IPS-18a (cell line): ENCODE results near the gene CEP164.
"Not testable (repeated sequence)": the region's sequence is repeated elsewhere in the genome, so short reads cannot be mapped to it uniquely, and the experiment has no call there.

ENCODE experiments used
- H3K27ac ChIP-seq: one replicate; pipeline ENCODE4 v1.5.1; 2013; ENCODE audit warnings: low read length
- H3K27me3 ChIP-seq: one replicate; pipeline ENCODE4 v1.6.1; 2013; ENCODE audit warnings: mild to moderate bottlenecking, low read length; ENCODE audit not compliant: control insufficient read depth, insufficient read depth
- H3K36me3 ChIP-seq: one replicate; pipeline ENCODE4 v1.6.1; 2013; ENCODE audit warnings: low read depth, low read length; ENCODE audit not compliant: control insufficient read depth
- H3K4me1 ChIP-seq: one replicate; pipeline ENCODE4 v1.6.1; 2013; ENCODE audit warnings: low read depth, low read length; ENCODE audit not compliant: control insufficient read depth
- H3K4me3 ChIP-seq: one replicate; pipeline ENCODE4 v1.5.1; 2013; ENCODE audit warnings: low read length
- H3K9ac ChIP-seq: one replicate; pipeline ENCODE4 v1.6.1; 2013; ENCODE audit warnings: mild to moderate bottlenecking, low read length, moderate library complexity
- H3K9me3 ChIP-seq: one replicate; pipeline ENCODE4 v1.6.1; 2013; ENCODE audit warnings: low read depth, low read length; ENCODE audit not compliant: control insufficient read depth

CEP164 gene

DNA sequence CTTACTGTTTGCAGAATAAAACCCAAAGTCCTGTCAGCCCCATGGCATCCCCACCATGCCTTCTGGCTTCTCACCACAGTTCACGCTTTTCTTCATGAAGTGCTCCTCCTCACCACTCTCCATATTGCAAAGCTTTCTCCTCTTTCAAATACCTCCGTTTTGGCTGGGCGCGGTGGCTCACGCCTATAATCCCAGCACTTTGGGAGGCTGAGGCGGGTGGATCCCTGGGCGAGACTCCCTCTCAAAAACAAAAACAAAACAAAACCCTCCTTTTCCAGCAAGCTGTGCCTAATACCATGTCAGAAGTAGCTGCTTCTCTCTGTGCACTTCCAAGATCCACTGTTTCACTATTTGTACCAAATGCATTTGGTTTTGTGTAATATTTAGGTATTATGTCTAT lies 18.3 kb upstream of the CEP164 start:
- no peak overlapping the region for H3K4me3 ChIP-seq
- H3K4me1 ChIP-seq, result no peaks in the 10 kb centered on the region
- H3K36me3 ChIP-seq, result no peaks in the 10 kb centered on the region
- no peaks in the 10 kb centered on the region for H3K27me3 ChIP-seq
- H3K9me3 ChIP-seq, result no peaks in the 10 kb centered on the region
- H3K27ac ChIP-seq, result no peak overlapping the region
- H3K9ac ChIP-seq, result no peak overlapping the region

DNA sequence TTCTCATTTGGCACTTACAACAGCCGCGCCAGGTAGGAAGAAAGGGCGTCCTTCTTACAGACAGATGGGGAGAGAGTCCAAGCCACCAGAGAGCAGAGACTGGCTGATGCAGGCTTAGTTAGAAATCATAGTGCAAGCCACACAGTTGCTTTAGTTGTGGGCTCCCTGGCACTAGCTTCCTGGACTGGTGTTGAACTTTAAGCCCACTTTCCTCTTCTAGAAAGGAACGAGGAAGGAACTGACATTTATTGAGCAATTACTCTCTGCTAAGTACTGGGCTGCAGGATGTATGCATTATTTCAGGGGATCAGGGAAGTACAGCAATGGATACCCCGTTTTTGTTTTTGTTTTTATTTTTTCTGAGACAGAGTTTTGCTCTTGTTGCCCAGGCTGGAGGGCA lies 14.6 kb upstream of the CEP164 start:
- Histone ChIP-seq H3K27me3 (peaks cover 7% of the 10 kb centered on the region), H3K36me3 (no peaks in the 10 kb centered on the region), H3K27ac (no peak overlapping the region), H3K9ac (no peak overlapping the region), H3K4me3 (no peak overlapping the region), H3K9me3 (no peaks in the 10 kb centered on the region), H3K4me1 (peaks cover 5% of the 10 kb centered on the region)

- Histone ChIP-seq H3K9ac (no peak overlapping the region), H3K4me1 (peaks cover 5% of the 10 kb centered on the region), H3K4me3 (no peak overlapping the region), H3K9me3 (no peaks in the 10 kb centered on the region), H3K27me3 (peaks cover 7% of the 10 kb centered on the region), H3K36me3 (no peaks in the 10 kb centered on the region), H3K27ac (no peak overlapping the region)
Observed at GRCh38 chr11:117313828-117314768, 13.6 kb upstream of the CEP164 start.

GRCh38 chr11:117314840-117315239 lies 12.8 kb upstream of the CEP164 start:
- Histone ChIP-seq H3K9ac (no peak overlapping the region), H3K4me1 (peaks cover 5% of the 10 kb centered on the region), H3K27me3 (peaks cover 7% of the 10 kb centered on the region), H3K36me3 (no peaks in the 10 kb centered on the region), H3K27ac (no peak overlapping the region), H3K4me3 (peak overlapping the region; percentile 62), H3K9me3 (no peaks in the 10 kb centered on the region)

DNA sequence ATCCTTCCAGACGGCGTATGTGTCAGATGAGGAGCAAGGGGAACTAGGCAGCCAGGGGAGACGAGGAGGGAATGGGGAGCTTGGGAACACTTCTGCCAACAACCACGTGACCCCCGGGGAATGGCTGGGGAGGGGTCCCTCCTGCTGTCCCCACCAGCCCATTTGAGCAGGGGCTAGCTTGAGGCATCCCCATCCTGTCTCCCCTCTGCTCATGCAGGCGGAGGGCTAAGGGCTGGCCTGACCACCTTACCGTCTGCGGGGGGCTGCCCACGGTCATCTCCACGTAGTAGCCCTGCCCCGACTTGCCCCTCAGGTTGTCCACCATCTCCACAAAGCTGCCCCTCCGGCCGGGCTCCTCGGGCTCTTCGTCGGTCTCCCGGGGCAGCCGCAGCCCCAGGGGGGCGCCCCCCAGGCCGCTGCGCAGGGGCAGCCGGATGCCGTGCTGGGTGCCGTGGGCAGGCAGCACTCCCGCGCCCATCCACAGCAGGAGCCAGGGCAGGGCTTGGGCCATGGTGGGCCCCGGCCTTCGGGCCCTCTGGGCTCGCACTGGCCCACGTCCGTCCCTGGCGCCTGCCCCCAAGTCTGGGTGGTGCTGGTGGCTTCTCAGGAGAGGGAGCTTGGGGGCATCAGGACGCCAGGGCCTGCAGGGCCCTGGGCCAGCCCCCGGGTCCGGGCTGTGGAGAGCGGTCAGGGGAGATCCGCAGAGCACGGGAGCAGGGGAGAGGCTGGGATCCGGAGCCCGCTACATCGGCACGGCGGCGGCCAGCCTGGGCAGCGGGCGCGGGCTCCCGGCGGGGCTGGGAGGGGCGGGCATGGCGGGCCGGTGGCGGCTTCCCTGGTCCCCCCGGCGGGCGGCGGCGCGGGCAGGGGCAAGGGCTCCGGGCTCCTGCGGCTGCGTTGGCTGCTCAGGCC lies 12.1 kb upstream of the CEP164 start:
- H3K36me3 ChIP-seq, result no peaks in the 10 kb centered on the region
- H3K27me3 ChIP-seq, result peaks cover 7% of the 10 kb centered on the region
- H3K4me1 ChIP-seq, result peaks cover 5% of the 10 kb centered on the region
- no peak overlapping the region for H3K27ac ChIP-seq
- H3K9ac ChIP-seq, result no peak overlapping the region
- peak overlapping the region; percentile 62 for H3K4me3 ChIP-seq
- no peaks in the 10 kb centered on the region for H3K9me3 ChIP-seq

GRCh38 chr11:117316197-117316961 lies 11.3 kb upstream of the CEP164 start, which contains the start of gene BACE1:
TSS of gene BACE1 (minus strand) at chr11:117316256. CDS start at chr11:117315795, 461 bp downstream.
- H3K27ac ChIP-seq, result no peak within 1 kb of the TSS
- H3K36me3 ChIP-seq, result no peaks in the 10 kb centered on the region
- no peaks in the 10 kb centered on the region for H3K9me3 ChIP-seq
- H3K9ac ChIP-seq, result peak within 1 kb of the TSS; percentile 28
- peaks cover 5% of the 10 kb centered on the region for H3K4me1 ChIP-seq
- H3K4me3 ChIP-seq, result peak within 1 kb of the TSS; percentile 62
- H3K27me3 ChIP-seq, result peaks cover 7% of the 10 kb centered on the region

DNA sequence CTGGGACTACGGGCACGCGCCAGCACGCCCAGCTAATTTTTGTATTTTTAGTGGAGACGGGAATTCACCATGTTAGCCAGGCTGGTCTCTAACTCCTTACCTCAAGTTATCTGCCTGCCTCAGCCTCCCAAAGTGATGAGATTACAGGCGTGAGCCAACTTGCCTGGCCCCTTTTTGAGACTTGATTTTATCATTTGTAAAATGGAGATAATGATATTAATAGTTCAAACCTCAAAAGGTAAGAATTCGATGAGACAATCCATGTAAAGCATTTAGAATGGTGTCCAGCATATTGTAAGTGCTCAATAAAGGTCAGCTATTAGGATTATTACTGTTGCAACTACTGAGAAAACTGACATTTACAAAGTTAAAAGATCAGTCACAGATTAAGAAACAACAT lies 8.9 kb upstream of the CEP164 start:
- Histone ChIP-seq H3K27me3 (peaks cover 7% of the 10 kb centered on the region), H3K36me3 (no peaks in the 10 kb centered on the region), H3K27ac (no peak overlapping the region), H3K4me1 (peaks cover 5% of the 10 kb centered on the region), H3K9me3 (no peaks in the 10 kb centered on the region), H3K4me3 (no peak overlapping the region), H3K9ac (no peak overlapping the region)

- Histone ChIP-seq H3K4me1 (peaks cover 5% of the 10 kb centered on the region), H3K27me3 (peaks cover 7% of the 10 kb centered on the region), H3K9me3 (no peaks in the 10 kb centered on the region), H3K9ac (no peak overlapping the region), H3K27ac (no peak overlapping the region), H3K36me3 (no peaks in the 10 kb centered on the region), H3K4me3 (no peak overlapping the region)
Observed at GRCh38 chr11:117319214-117319840, 8.3 kb upstream of the CEP164 start.

- not testable (repeated sequence) for H3K27me3 ChIP-seq, H3K9me3 ChIP-seq, H3K4me1 ChIP-seq, H3K9ac ChIP-seq, H3K27ac ChIP-seq, H3K36me3 ChIP-seq
- peak overlapping the region; percentile 88 for H3K4me3 ChIP-seq
Observed at GRCh38 chr11:117327255-117327566, 443 bp upstream of the CEP164 start.

DNA sequence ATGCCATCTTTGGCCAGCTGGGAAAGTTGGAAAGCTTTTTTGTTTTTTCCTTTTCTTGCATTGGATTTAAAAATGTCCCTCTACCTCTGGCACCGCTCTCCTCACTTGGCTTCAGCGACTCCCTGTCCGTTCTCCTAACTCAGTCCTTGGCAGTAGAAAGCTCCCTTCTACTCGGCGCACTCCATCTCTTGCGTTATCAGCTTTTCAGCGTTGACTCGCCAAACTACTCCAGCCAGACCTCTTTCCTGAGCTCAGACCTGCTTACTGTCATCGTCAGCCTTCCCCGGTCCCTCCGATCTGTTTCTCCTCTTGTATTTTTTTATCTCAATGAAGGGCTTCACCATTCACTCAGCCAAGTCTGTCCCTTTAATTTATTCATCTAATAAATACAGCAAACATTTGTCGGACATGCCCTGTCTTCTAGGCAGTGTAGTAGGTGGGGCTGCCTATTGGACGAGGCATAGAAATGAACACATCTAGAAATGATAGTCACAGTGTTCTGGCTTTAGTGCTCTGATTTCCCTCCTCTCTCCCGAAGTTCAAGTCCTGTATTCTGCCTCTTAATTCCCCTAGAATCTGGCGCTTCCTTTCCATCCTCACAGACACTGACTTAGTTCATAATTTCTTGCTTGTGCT lies 839 bp downstream of the CEP164 start:
- Histone ChIP-seq H3K4me3 (peak overlapping the region; percentile 88), H3K9ac (peak overlapping the region; percentile 76), H3K9me3 (no peaks in the 10 kb centered on the region), H3K4me1 (peaks cover 3% of the 10 kb centered on the region), H3K27ac (no peak overlapping the region), H3K36me3 (no peaks in the 10 kb centered on the region), H3K27me3 (no peaks in the 10 kb centered on the region)
